Neural progenitor cell (in vitro differentiated cells): ENCODE data around the gene FARS2.

Experiments used
- CTCF ChIP-seq: fragments of 200-600 bp; sonication (generic); IDR thresholded peaks from 2 replicates; pipeline ENCODE4 v1.5.1; 2017; ENCODE audit warnings: antibody characterized with exemption, mild to moderate bottlenecking
- EZH2 ChIP-seq: fragments of 200-600 bp; sonication (generic); IDR thresholded peaks from 2 replicates; pipeline ENCODE4 v1.6.1; 2017; ENCODE audit warnings: antibody characterized with exemption, mild to moderate bottlenecking, moderate library complexity
- EZH2phosphoT487 ChIP-seq: fragments of 200-600 bp; sonication (generic); IDR thresholded peaks from 2 replicates; pipeline ENCODE4 v1.6.1; 2017; ENCODE audit warnings: antibody characterized with exemption

GRCh38 chr6:5513408-5513807 lies 252.1 kb downstream of the FARS2 start:
- no peak for TF ChIP-seq CTCF
- no peak for TF ChIP-seq EZH2
- TF ChIP-seq EZH2phosphoT487, result no peak
